GM21360 (cell line): ENCODE results near the gene LAIR1.
"Not testable (repeated sequence)": the region's sequence is repeated elsewhere in the genome, so short reads cannot be mapped to it uniquely, and the experiment has no call there.

Experiments used
- ATAC-seq: cut with Tn5 transposase; IDR thresholded peaks from one replicate; pipeline ENCODE4 v1.9.1; 2021; ENCODE audit warnings: mild to moderate bottlenecking, moderate library complexity; ENCODE audit not compliant: unreplicated experiment

LAIR1 gene

GRCh38 chr19:54376610-54377285 lies 12.0 kb upstream of the LAIR1 start:
- no peak for ATAC-seq

GRCh38 chr19:54375181-54375938 lies 10.6 kb upstream of the LAIR1 start:
- not testable (repeated sequence) for ATAC-seq

- ATAC-seq = no peak
Observed at GRCh38 chr19:54373781-54374631, 9.3 kb upstream of the LAIR1 start.

GRCh38 chr19:54371453-54371852 lies 6.7 kb upstream of the LAIR1 start:
- not testable (repeated sequence) for ATAC-seq

- not testable (repeated sequence) for ATAC-seq
Observed at GRCh38 chr19:54370434-54370796, 5.7 kb upstream of the LAIR1 start.

GRCh38 chr19:54369688-54370433 lies 5.1 kb upstream of the LAIR1 start:
- not testable (repeated sequence) for ATAC-seq

GRCh38 chr19:54369082-54369687 lies 4.5 kb upstream of the LAIR1 start:
- ATAC-seq = no peak

- ATAC-seq = no peak
Observed at GRCh38 chr19:54366811-54367210, 2.1 kb upstream of the LAIR1 start.

GRCh38 chr19:54365798-54366197 lies 1.1 kb upstream of the LAIR1 start:
- ATAC-seq = not testable (repeated sequence)

GRCh38 chr19:54361680-54362422 lies 2.9 kb downstream of the LAIR1 start:
- not testable (repeated sequence) for ATAC-seq

- not testable (repeated sequence) for ATAC-seq
Observed at GRCh38 chr19:54359149-54359820, 5.4 kb downstream of the LAIR1 start.

GRCh38 chr19:54357381-54357780 lies 7.3 kb downstream of the LAIR1 start:
- no peak for ATAC-seq

- no peak for ATAC-seq
Observed at GRCh38 chr19:54356444-54357056, 8.2 kb downstream of the LAIR1 start.

- ATAC-seq = no peak
Observed at GRCh38 chr19:54355675-54356074, 9.1 kb downstream of the LAIR1 start.

GRCh38 chr19:54354761-54355160 lies 10.0 kb downstream of the LAIR1 start:
- no peak for ATAC-seq

GRCh38 chr19:54352546-54352945 lies 12.2 kb downstream of the LAIR1 start:
- no peak for ATAC-seq

- ATAC-seq = no peak
Observed at GRCh38 chr19:54352041-54352440, 12.7 kb downstream of the LAIR1 start.

GRCh38 chr19:54351474-54351873 lies 13.3 kb downstream of the LAIR1 start:
- no peak for ATAC-seq

GRCh38 chr19:54345938-54346386 lies 18.8 kb downstream of the LAIR1 start:
- ATAC-seq = no peak
